SK-N-MC (cell line): ENCODE measurements around the gene PAGE2B.

ENCODE experiments used
- DNase-seq: peaks from one replicate; pipeline ENCODE4 v3.0.0-alpha.2; 2011; ENCODE audit warnings: low read depth, low spot score
- H3K27ac ChIP-seq: fragments of 200-600 bp; sonication (generic); 2 replicates; pipeline ENCODE4 v1.5.1; 2016; ENCODE audit warnings: mixed run types
- H3K36me3 ChIP-seq: fragments of 200-600 bp; sonication (generic); 2 replicates; pipeline ENCODE4 v1.6.1; 2017; ENCODE audit warnings: antibody characterized with exemption, low read length, mixed read lengths; ENCODE audit not compliant: insufficient read depth
- H3K4me3 ChIP-seq: fragments of 200-600 bp; sonication (generic); 2 replicates; pipeline ENCODE4 v1.5.1; 2016
- H3K9ac ChIP-seq: fragments of 200-600 bp; sonication (generic); 2 replicates; pipeline ENCODE4 v1.8.0; 2017; ENCODE audit warnings: mixed run types, mixed read lengths; ENCODE audit not compliant: insufficient read length
- H3K9me3 ChIP-seq: fragments of 200-600 bp; sonication (generic); 2 replicates; pipeline ENCODE4 v1.6.1; 2017; ENCODE audit warnings: low read depth, mild to moderate bottlenecking, antibody characterized with exemption, low read length, moderate library complexity, mixed read lengths
- EZH2 ChIP-seq: fragments of 200-600 bp; sonication (generic); IDR thresholded peaks from one replicate; pipeline ENCODE4 v1.6.1; 2017; ENCODE audit warnings: antibody characterized with exemption
- FOXP2 ChIP-seq: optimal IDR thresholded peaks from 2 replicates; pipeline ENCODE3; 2011; ENCODE audit warnings: mild to moderate bottlenecking, moderate library complexity; ENCODE audit not compliant: insufficient read depth; ENCODE audit errors: extremely low read length, control extremely low read depth
- POLR2AphosphoS5 ChIP-seq: IDR thresholded peaks from 2 replicates; pipeline ENCODE4 v1.6.1; 2012; ENCODE audit warnings: mild to moderate bottlenecking, low read depth, low read length, borderline replicate concordance

PAGE2B gene, protein sequence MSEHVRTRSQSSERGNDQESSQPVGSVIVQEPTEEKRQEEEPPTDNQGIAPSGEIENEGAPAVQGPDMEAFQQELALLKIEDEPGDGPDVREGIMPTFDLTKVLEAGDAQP

DNA sequence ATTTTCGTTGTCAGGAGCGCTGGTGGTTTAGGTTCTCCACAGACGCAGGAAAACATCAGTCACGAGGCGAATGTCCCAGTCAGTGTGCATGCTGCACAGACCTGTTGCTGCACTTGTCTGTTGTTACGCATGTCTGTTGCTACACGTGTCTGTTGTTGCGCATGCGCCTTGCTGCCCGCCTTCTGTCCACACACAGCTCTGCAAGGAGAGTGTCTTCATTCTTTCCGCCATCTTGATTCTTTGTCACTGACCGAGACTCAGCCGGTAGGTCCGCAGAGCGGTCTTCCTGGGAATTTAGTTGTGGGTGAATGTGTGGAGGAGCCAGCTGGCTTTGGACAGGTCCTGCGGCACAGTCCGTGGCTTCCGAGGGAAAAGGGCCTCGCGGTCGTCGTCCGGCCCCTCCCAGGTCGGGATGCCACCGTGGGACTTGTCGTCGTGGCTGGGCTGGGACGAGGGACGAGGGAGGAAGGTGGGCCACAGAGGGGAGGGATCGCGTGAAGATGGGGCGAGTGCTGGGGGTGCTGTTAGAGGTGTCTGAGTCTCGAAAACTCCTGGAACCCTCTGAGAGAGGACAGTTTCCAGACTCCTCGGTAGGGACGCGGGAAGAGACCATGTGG is at the start of gene PAGE2B:
PAGE2B (plus strand) TSS at position 180 of the 617 bp plus-strand sequence. CDS start 1,012 bp downstream, outside the sequence.
- Histone ChIP-seq H3K9ac (no peak within 1 kb of the TSS), H3K27ac (no peak within 1 kb of the TSS), H3K36me3 (no peaks in the 10 kb centered on the region), H3K4me3 (no peak within 1 kb of the TSS), H3K9me3 (no peaks in the 10 kb centered on the region)
- DNase-seq, result no peak
- TF ChIP-seq FOXP2 (no peak), POLR2AphosphoS5 (no peak), EZH2 (no peak)

DNA sequence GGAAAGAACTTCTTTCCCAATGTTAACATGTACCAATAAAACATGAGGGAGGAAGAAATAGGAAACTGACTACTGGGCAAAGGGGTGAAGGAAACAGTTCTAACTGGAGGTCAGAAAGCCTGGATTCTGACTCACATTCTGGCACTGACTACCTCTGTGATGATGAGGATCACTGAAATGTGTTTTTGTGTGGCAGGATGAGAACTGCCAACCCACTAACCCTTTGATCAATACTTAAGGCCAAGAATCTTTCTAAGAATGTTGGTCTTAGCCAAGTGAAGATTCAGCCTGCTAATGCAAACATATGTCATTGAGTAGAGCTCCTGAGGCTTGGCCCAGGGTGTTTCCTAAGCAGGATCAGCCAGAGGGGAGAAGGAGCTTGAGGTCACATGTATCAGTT is 48.7 kb upstream of the PAGE2B start:
- DNase-seq, result no peak
- H3K9ac ChIP-seq, result no peak overlapping the region
- H3K27ac ChIP-seq, result no peak overlapping the region
- no peak for TF ChIP-seq EZH2
- TF ChIP-seq FOXP2, result no peak
- no peak for TF ChIP-seq POLR2AphosphoS5
- no peaks in the 10 kb centered on the region for H3K9me3 ChIP-seq
- no peaks in the 10 kb centered on the region for H3K36me3 ChIP-seq
- H3K4me3 ChIP-seq, result no peak overlapping the region

DNA sequence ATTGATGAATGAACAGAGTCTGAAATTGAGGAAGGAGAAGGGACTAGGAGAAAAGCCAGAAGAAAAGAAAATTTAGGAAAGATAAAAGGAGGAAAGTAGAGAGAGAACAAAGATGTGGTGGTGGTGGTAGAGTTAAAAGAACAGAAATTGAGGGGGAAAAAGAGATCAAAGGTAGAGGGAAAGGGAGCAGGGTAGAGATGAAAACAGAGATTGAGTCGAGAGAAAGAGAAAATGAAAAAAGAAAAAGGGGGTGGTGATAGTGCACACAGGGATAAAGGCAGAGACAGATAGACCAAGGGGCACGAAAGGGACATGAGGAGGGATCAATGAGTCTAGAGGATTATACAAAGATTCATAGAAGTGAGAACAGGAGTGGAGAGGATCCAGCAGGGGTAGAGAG is 48.0 kb upstream of the PAGE2B start:
- TF ChIP-seq FOXP2 (no peak), POLR2AphosphoS5 (no peak), EZH2 (no peak)
- no peak for DNase-seq
- Histone ChIP-seq H3K27ac (no peak overlapping the region), H3K9ac (no peak overlapping the region), H3K4me3 (no peak overlapping the region), H3K36me3 (no peaks in the 10 kb centered on the region), H3K9me3 (no peaks in the 10 kb centered on the region)

DNA sequence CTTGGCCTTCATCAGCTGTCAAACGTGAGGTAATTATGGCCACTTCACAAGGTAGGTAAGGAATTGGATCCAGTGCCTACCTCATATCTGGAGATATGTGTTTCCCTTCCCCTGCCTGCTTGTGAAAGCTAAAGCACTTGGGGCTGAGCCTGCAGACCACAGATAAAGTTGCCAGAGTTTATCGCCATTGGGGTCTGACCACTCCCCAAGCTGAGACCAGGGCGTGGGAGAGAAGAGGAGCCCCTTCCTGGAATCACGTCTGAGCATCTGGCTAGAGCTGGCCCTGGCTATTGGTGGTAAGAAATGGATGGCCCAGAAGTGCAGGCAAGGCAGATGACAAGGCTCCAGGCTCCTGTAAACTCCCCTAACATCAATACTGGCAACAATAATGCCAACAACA is 46.8 kb upstream of the PAGE2B start:
- no peak for DNase-seq
- TF ChIP-seq POLR2AphosphoS5 (no peak), EZH2 (no peak), FOXP2 (no peak)
- no peak overlapping the region for H3K27ac ChIP-seq
- H3K9me3 ChIP-seq, result no peaks in the 10 kb centered on the region
- H3K9ac ChIP-seq, result no peak overlapping the region
- H3K36me3 ChIP-seq, result no peaks in the 10 kb centered on the region
- no peak overlapping the region for H3K4me3 ChIP-seq

DNA sequence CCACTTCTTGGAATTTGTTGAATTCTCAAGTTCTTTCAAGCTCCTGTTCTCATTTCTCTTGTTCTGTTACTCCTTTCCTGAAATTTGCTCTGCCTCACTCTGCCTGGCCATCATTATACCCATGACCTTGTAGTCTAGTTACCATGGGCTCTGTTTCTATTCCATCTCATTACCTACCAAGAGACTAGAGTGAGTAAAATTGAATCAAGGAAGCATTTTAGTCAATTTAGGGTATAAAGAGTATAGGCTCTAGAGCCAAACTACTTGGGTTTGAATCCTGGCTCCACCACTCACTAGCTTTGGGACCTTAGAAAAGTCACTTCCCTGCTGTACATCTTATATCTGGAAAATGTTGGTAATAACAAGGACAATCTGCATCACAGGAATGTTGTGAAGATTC is 46.2 kb upstream of the PAGE2B start:
- no peak overlapping the region for H3K4me3 ChIP-seq
- H3K36me3 ChIP-seq, result no peaks in the 10 kb centered on the region
- H3K27ac ChIP-seq, result no peak overlapping the region
- H3K9ac ChIP-seq, result no peak overlapping the region
- TF ChIP-seq POLR2AphosphoS5 (no peak), FOXP2 (no peak), EZH2 (no peak)
- DNase-seq, result no peak
- H3K9me3 ChIP-seq, result no peaks in the 10 kb centered on the region

DNA sequence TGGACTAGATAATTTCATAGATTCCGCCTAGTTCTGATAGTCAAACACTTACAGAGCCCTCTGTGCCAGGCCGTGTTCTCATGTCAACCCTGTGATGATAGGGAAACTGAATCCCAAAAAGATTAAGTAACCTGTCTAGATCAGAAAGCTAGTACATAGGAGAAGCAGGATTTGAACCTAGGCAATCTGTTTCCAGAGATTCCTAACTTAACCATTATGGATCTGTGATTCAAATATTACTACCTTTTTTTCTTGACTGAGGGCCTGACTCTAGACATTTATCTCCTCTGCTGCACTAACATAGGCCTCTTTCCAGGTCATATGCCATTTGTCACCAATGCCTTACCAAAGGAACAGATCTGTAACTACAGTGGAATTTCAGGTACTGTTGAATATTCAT is 45.5 kb upstream of the PAGE2B start:
- H3K36me3 ChIP-seq, result no peaks in the 10 kb centered on the region
- no peak overlapping the region for H3K4me3 ChIP-seq
- no peak for DNase-seq
- no peak overlapping the region for H3K9ac ChIP-seq
- TF ChIP-seq FOXP2 (no peak), POLR2AphosphoS5 (no peak), EZH2 (no peak)
- no peak overlapping the region for H3K27ac ChIP-seq
- H3K9me3 ChIP-seq, result no peaks in the 10 kb centered on the region

DNA sequence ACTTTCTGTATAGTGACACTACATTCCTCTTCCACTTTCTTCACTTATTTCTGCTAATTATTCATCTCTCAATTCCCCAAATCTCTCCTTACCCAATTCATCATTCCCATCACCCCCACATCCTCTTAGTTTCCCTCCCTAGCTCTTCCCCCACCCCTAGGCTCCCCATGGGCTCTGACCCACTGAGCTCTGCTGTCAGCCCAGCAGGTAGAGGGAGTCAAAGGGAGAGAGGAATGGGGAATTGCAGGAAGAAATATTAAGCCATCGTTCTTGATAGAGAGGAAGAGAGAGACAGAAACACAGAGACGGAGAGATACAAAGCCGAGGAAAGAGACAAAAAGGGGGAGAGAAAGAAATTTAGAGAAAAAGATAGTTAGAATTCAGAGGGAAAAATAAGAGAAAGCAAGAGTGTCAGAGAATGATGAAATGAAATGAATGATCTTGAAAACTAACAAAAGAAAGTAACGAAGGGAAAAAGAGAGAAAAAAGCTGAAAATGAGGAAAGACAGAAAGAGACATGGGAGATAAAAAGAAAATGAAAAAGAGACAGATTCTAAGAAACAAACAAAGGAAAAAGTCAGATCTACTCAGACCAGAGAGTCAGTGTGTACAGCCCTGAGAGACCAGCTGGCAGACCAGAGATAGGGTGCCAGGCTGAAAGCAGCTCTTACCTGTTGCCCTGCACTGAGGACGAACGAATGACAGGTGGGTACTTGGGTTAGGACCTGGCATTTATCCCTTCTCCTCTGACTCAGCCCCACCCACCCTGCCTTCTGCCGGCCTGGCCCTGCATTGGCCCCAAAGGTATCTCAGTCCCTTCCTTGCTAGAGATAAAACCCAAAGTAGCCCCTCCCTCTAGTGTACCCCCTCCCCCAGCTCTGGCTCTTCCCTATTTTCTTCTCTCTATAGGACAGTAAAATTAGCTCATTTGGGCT is 44.3 kb upstream of the PAGE2B start, which contains the start of gene ALAS2:
ALAS2 (minus strand) TSS at position 707 of the 935 bp plus-strand sequence. CDS start 4,977 bp downstream, outside the sequence.
- no peak for DNase-seq
- Histone ChIP-seq H3K4me3 (no peak within 1 kb of the TSS), H3K9ac (no peak within 1 kb of the TSS), H3K9me3 (no peaks in the 10 kb centered on the region), H3K36me3 (no peaks in the 10 kb centered on the region), H3K27ac (no peak within 1 kb of the TSS)
- no peak for TF ChIP-seq POLR2AphosphoS5
- no peak for TF ChIP-seq EZH2
- TF ChIP-seq FOXP2, result no peak

DNA sequence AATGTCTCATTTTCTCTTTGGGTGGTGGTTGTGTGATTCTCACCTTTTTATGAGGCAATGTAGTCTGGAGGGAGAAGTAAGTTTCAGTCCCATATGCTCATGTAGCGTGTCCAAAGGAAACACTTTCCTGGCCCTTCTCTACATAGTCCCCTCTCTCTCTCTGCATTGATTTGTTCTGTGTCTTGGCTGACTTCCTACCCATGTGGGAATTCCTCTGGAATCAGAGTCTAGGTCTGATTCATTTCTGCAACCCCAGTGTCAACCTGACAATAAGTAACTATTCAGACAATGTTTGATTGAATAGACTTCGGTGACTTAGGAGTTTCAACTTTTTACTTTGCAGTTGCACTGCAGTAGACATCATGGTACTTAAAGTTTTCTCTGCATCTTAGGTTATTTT is 41.4 kb upstream of the PAGE2B start:
- no peak for DNase-seq
- H3K36me3 ChIP-seq, result no peaks in the 10 kb centered on the region
- H3K27ac ChIP-seq, result no peak overlapping the region
- no peak for TF ChIP-seq FOXP2
- no peak for TF ChIP-seq POLR2AphosphoS5
- no peak for TF ChIP-seq EZH2
- no peak overlapping the region for H3K4me3 ChIP-seq
- no peak overlapping the region for H3K9ac ChIP-seq
- no peaks in the 10 kb centered on the region for H3K9me3 ChIP-seq
